Measurements from ENCODE around the gene YIF1A.

The YIF1A gene

GRCh38 chr11:66243782-66244535, 45.0 kb downstream of the YIF1A start:
- no peak for DNase-seq (ENCODE audit: low spot score)

DNA sequence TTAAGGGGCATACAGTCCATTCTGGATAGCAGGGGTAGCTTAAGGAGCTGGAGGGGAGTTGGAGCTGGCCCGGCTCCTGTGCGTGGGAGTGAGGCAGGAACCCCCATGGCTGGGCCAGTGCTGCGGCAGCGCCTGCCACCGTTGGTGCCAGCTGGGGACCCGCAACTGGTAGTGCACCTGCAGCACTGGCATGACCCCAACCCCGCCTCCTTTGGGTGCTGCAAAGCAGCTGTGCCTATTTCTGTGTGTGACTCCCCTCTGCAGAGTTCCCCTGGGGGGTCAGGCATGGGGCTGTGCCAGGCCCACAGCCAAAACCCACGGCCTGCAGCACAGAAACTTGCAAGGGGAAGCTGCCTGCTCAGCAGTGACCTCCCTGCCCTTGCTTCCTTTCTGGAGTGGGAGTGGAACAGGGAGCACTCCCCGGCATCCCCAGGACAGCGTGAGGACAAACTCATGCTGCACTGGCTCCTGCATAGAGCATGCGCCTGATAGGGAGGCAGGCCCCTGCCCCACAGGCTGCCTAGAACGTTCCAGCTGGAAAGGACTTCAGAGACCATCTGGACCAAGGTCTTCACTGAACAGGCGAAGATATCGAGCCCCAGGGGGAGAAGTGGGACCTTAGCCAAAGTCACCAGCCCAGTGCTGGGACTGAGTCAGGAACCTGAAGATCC, 46.7 kb downstream of the YIF1A start:
- no peak for DNase-seq (ENCODE audit: low spot score)

GRCh38 chr11:66240781-66241136, 48.2 kb downstream of the YIF1A start:
- no peak for DNase-seq (ENCODE audit: low spot score)

GRCh38 chr11:66239998-66240780, 48.8 kb downstream of the YIF1A start:
- DNase-seq (ENCODE audit: low spot score): no peak

DNA sequence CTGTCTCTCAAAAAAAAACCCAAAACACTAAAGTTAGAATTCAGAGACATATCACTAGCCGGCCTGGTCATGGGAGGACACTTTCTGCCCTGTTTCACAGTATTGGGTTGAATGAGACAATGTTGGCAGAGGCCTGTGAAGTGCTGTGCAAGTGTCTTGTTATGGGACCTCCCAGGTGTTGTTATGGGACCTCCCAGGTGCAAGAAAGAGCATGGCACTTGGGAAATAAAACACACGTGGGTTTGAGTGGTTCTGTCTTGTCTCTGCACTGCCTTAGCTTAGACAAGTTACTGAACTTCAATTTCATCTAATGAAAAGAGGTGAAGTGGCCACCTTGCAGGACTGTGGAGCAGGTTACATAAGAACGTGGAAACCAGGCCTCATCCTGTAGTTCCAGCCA, 49.4 kb downstream of the YIF1A start:
- no peak for DNase-seq (ENCODE audit: low spot score)

DNA sequence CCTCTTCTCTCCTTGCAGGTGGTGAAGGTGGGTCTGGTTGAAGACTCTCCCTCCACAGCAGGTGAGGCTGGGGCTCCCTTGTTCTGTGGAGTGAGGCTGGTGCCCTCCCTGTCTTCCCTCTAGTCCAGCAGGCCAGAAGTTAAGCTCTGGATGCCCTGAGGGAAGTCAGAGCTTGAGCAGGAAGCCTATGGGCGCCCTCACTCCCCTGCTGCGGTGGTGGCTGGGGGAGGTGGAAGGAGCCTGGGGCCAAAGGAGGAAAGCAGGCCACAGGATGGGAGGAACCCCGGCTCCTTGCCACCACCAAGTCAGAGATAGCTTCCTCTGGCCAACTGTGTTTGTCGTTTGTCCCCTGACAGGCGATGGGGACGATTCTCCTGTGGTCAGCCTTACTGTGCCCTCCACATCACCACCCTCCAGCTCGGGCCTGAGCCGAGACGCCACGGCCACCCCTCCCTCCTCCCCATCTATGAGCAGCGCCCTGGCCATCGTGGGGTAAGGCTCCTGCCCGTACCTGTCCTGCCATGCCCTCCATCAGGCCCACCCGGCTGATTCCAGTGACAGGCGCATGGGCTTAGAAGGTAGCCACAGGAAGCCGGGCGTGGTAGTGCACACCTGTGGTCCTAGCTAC, 50.0 kb downstream of the YIF1A start:
- no peak for DNase-seq (ENCODE audit: low spot score)

GRCh38 chr11:66237867-66238266, 51.1 kb downstream of the YIF1A start:
- no peak for DNase-seq (ENCODE audit: low spot score)

DNA sequence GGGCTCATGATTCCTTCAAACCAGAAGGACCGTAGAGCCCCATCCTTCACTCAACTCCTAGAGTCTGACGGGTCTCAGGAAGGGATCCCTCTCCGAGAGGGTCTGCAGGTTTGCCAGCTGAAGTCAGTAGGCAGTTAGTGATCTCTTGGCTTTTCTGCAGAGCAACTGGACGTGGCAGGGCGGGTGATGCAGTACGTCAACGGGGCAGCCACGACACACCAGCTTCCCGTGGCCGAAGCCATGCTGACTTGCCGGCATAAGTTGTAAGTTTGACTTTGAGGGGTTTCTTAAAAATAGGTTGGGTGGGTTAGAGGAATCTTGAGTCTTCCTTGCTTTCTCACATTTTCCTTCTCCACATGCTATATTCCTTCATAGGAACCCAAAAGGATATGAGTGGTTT, 53.8 kb downstream of the YIF1A start:
- DNase-seq (ENCODE audit: low spot score): no peak

Data from SW480 (cell line).